ENCODE data around the gene SERPINC1. TPM values are rescaled to one million over a fixed set of nuclear protein-coding genes. Genes with fewer than 3 reads are reported as not detected.

SERPINC1 gene
- polyA plus RNA-seq, 1 donor (not counting 4 experiments of a cell fraction or from before 2014, with no cell fraction given), result 0.14 TPM

DNA sequence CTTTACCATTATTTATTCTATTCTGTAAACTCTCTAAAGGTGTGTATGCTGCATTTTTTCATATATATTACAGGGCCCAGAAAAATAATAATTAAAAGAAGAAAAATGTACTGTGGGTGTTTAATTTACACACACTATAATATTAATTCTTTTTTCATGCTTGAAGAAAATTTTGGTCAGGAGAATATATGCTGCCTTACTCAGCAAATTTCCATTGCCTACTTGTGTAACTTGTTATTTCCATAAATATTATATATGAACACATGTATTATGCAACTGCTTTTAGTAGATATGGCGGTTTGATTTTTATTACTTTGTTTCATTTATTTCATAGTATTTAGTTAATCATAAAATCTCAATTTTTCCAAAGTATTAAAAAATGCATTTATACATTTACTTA is 46.4 kb upstream of the SERPINC1 start:
- Histone ChIP-seq H3K27me3 (ENCODE audit: control insufficient read depth, extremely low read depth, insufficient read depth, low read length) (no peaks in the 10 kb centered on the region), H3K79me2 (ENCODE audit: control insufficient read depth, insufficient read depth, low read length) (no peaks in the 10 kb centered on the region), H3K9me3 (ENCODE audit: control insufficient read depth, low read depth, low read length) (no peaks in the 10 kb centered on the region), H3K9ac (ENCODE audit: control insufficient read depth, extremely low read depth, insufficient read depth, low read length) (no peak overlapping the region), H3K4me3 (ENCODE audit: control insufficient read depth in 2 of 3, extremely low read depth in 1 of 3, insufficient read depth in 2 of 3, low read depth in 1 of 3, low read length in 3 of 3) (no peak overlapping the region), H3K4me2 (ENCODE audit: control insufficient read depth, extremely low read depth, insufficient read depth, low read depth, low read length) (no peak overlapping the region), H2AFZ (ENCODE audit: control insufficient read depth, low read length) (no peak overlapping the region), H3K27ac (ENCODE audit: control insufficient read depth, insufficient read depth, low read length) (no peak overlapping the region), H3K36me3 (ENCODE audit: control insufficient read depth in 2 of 2, extremely low read depth in 1 of 2, insufficient read depth in 2 of 2, low read length in 2 of 2) (peaks cover 3 to 17% of the 10 kb centered on the region in 2 experiments), H3K4me1 (ENCODE audit: control insufficient read depth, extremely low read depth, insufficient read depth, low read length) (no peaks in the 10 kb centered on the region), H3K9me1 (ENCODE audit: control insufficient read depth, extremely low read depth, insufficient read depth, low read length) (no peaks in the 10 kb centered on the region), H4K20me1 (ENCODE audit: control insufficient read depth, extremely low read depth, insufficient read depth, low read length) (no peaks in the 10 kb centered on the region)
- dilution Hi-C loops (cut with MboI; ENCODE audit: extremely low pct_ligation_motif_present, low sequenced_read_pairs), result no loop called here
- FAIRE-seq, result no peak
- DNase-seq (ENCODE audit: low read depth, low spot score), result no peak
- TF ChIP-seq, protein P1, sequence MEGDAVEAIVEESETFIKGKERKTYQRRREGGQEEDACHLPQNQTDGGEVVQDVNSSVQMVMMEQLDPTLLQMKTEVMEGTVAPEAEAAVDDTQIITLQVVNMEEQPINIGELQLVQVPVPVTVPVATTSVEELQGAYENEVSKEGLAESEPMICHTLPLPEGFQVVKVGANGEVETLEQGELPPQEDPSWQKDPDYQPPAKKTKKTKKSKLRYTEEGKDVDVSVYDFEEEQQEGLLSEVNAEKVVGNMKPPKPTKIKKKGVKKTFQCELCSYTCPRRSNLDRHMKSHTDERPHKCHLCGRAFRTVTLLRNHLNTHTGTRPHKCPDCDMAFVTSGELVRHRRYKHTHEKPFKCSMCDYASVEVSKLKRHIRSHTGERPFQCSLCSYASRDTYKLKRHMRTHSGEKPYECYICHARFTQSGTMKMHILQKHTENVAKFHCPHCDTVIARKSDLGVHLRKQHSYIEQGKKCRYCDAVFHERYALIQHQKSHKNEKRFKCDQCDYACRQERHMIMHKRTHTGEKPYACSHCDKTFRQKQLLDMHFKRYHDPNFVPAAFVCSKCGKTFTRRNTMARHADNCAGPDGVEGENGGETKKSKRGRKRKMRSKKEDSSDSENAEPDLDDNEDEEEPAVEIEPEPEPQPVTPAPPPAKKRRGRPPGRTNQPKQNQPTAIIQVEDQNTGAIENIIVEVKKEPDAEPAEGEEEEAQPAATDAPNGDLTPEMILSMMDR (optimal IDR thresholded peaks at IDR 0.05 in 1 of 3, IDR thresholded peaks at IDR 0.05 in 1 of 3, conservative IDR thresholded peaks at IDR 0.05 in 1 of 3; ENCODE audit: extremely low read depth in 1 of 3, insufficient read depth in 2 of 3, low read length in 3 of 3), result no peak
- no peak for TF ChIP-seq EZH2 (IDR thresholded peaks at IDR 0.05; ENCODE audit: low read length)

DNA sequence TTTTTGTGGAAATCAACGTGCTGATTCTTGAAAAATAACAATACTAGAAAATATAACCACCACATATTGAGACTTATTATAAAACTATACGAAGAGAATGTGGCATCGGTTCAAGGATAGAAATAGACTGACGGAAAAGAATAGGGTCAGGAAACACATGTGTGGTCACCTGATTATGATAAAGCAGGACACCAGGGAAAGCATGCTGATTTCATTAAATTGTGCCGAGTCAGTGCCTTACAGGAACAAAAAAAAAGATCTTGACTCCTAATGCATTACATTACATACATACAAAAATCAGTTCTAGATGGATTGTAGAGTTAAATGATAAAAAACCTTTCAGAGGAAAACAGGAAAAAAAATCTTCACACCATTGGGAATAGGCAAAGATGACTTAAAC is 43.5 kb upstream of the SERPINC1 start:
- H3K4me3 ChIP-seq (ENCODE audit: control insufficient read depth in 2 of 3, extremely low read depth in 1 of 3, insufficient read depth in 2 of 3, low read depth in 1 of 3, low read length in 3 of 3), result no peak overlapping the region
- no peaks in the 10 kb centered on the region for H4K20me1 ChIP-seq (ENCODE audit: control insufficient read depth, extremely low read depth, insufficient read depth, low read length)
- H3K9me1 ChIP-seq (ENCODE audit: control insufficient read depth, extremely low read depth, insufficient read depth, low read length), result no peaks in the 10 kb centered on the region
- FAIRE-seq (no peak), DNase-seq (ENCODE audit: low read depth, low spot score) (no peak)
- H3K9me3 ChIP-seq (ENCODE audit: control insufficient read depth, low read depth, low read length), result no peaks in the 10 kb centered on the region
- H3K4me2 ChIP-seq (ENCODE audit: control insufficient read depth, extremely low read depth, insufficient read depth, low read depth, low read length), result no peak overlapping the region
- dilution Hi-C loops (cut with MboI; ENCODE audit: extremely low pct_ligation_motif_present, low sequenced_read_pairs), result no loop called here
- H3K27ac ChIP-seq (ENCODE audit: control insufficient read depth, insufficient read depth, low read length), result no peak overlapping the region
- no peak overlapping the region for H3K9ac ChIP-seq (ENCODE audit: control insufficient read depth, extremely low read depth, insufficient read depth, low read length)
- no peaks in the 10 kb centered on the region for H3K27me3 ChIP-seq (ENCODE audit: control insufficient read depth, extremely low read depth, insufficient read depth, low read length)
- no peak overlapping the region for H2AFZ ChIP-seq (ENCODE audit: control insufficient read depth, low read length)
- no peaks in the 10 kb centered on the region for H3K4me1 ChIP-seq (ENCODE audit: control insufficient read depth, extremely low read depth, insufficient read depth, low read length)
- H3K36me3 ChIP-seq (ENCODE audit: control insufficient read depth in 2 of 2, extremely low read depth in 1 of 2, insufficient read depth in 2 of 2, low read length in 2 of 2), result peaks cover 6 to 12% of the 10 kb centered on the region in 2 experiments
- TF ChIP-seq, protein P1 (optimal IDR thresholded peaks at IDR 0.05 in 1 of 3, IDR thresholded peaks at IDR 0.05 in 1 of 3, conservative IDR thresholded peaks at IDR 0.05 in 1 of 3; ENCODE audit: extremely low read depth in 1 of 3, insufficient read depth in 2 of 3, low read length in 3 of 3), result no peak
- TF ChIP-seq EZH2 (IDR thresholded peaks at IDR 0.05; ENCODE audit: low read length), result no peak
- no peaks in the 10 kb centered on the region for H3K79me2 ChIP-seq (ENCODE audit: control insufficient read depth, insufficient read depth, low read length)

Measured in keratinocyte (primary cell).